K562 (cell line): Measurements from ENCODE around the gene MAPT. TPM values are rescaled to one million over a fixed set of nuclear protein-coding genes. Genes with fewer than 3 reads are reported as not detected.

Experiments
- ATAC-seq: fragments of 200-7000 bp; cut with Tn5 transposase; 3 replicates; pipeline ENCODE4 v1.9.1; 2020; ENCODE audit warnings: moderate library complexity
- BruUV-seq: library from RNA; stranded (reverse); fragments of 400-500 nt; replicated peaks from 2 replicates; lab custom pipeline; 2021; lab: Mats Ljungman, UMichigan
- CTCF ChIA-PET: fragments of 300-600 bp; formaldehyde crosslinking; extraction: SDS; loops from one replicate; lab custom pipeline; 2021; ENCODE audit warnings: low intra/inter-chr PET ratio; lab: Yijun Ruan, JAX
- POLR2A ChIA-PET: fragments of 300-600, 350-650 bp; sonication (Branson Sonifier 250); formaldehyde crosslinking; extraction: SDS; loops from one replicate; lab custom pipeline; 2021; ENCODE audit warnings: antibody characterized with exemption, inconsistent platforms; lab: Yijun Ruan, JAX
- DNase-seq, 4 experiments: peaks; one replicate each; pipeline versions ENCODE4 v3.0.0 to v3.0.0-alpha.2; 2011 to 2018; ENCODE audit warnings: low spot score in 3 of 4, mixed read lengths in 3 of 4; ENCODE audit errors: extremely low read depth in 1 of 4
- FAIRE-seq: peaks from 2 replicates; lab custom pipeline; 2011; peaks lifted over from hg19 to GRCh38; lab: Jason Lieb, UNC
- H2AFZ ChIP-seq: 2 replicates; pipeline ENCODE4 v1.6.0; 2011; ENCODE audit warnings: low read depth, low read length, control low read depth, inconsistent platforms
- H3K27ac ChIP-seq: fragments of 200-600 bp; 3 replicates; pipeline ENCODE4 v1.8.0; 2011; ENCODE audit warnings: low read depth, mild to moderate bottlenecking, control low read depth, inconsistent platforms, low read length, moderate library complexity, mixed read lengths; ENCODE audit errors: extremely low read depth
- H3K27me3 ChIP-seq, 2 experiments: fragments of 300-600 bp in 1 of 2; 2 replicates in 1 of 2; 3 replicates in 1 of 2; pipeline versions ENCODE4 v1.6.0 to v1.8.0; 2011; ENCODE audit warnings: inconsistent platforms in 2 of 2, low read length in 2 of 2, mild to moderate bottlenecking in 1 of 2, mixed read lengths in 1 of 2, moderate library complexity in 1 of 2; ENCODE audit not compliant: control insufficient read depth in 2 of 2, insufficient read depth in 2 of 2
- H3K36me3 ChIP-seq: fragments of 300-600 bp; 3 replicates; pipeline ENCODE4 v1.8.0; 2011; ENCODE audit warnings: mild to moderate bottlenecking, low read length, inconsistent platforms; ENCODE audit not compliant: control insufficient read depth, insufficient read depth
- H3K4me1 ChIP-seq, 2 experiments: fragments of 200-600 bp in 1 of 2; replicated peaks in 1 of 2; 2 replicates in 1 of 2; 3 replicates in 1 of 2; pipeline versions ENCODE4 v1.5.1 to v1.8.0; 2011; ENCODE audit warnings: inconsistent platforms in 2 of 2, low read length in 2 of 2, mild to moderate bottlenecking in 1 of 2, mixed read lengths in 1 of 2, moderate library complexity in 1 of 2; ENCODE audit not compliant: control insufficient read depth in 2 of 2, insufficient read depth in 2 of 2
- H3K4me2 ChIP-seq: 2 replicates; pipeline ENCODE4 v1.6.1; 2011; ENCODE audit warnings: low read length, control low read depth, inconsistent platforms, mixed read lengths; ENCODE audit not compliant: insufficient read depth
- H3K4me3 ChIP-seq: fragments of 200-600 bp; sonication (generic), shearing (Covaris generic); 2 replicates; pipeline ENCODE4 v1.5.1; 2016; ENCODE audit warnings: control low read depth, inconsistent platforms
- H3K79me2 ChIP-seq: fragments of 200-600 bp; 3 replicates; pipeline ENCODE4 v1.8.0; 2011; ENCODE audit warnings: low read length, inconsistent platforms; ENCODE audit not compliant: control insufficient read depth, insufficient read depth
- H3K9ac ChIP-seq, 2 experiments: 2 replicates each; pipeline versions ENCODE4 v1.6.0 to v1.6.1; 2011; ENCODE audit warnings: low read depth in 2 of 2, low read length in 2 of 2, control low read depth in 1 of 2, inconsistent platforms in 1 of 2, mild to moderate bottlenecking in 1 of 2, mixed read lengths in 1 of 2; ENCODE audit not compliant: insufficient read depth in 1 of 2
- H3K9me1 ChIP-seq: one replicate; pipeline ENCODE4 v1.6.0; 2011; ENCODE audit warnings: inconsistent platforms, mild to moderate bottlenecking, low read length, moderate library complexity; ENCODE audit not compliant: control insufficient read depth, insufficient read depth
- H3K9me3 ChIP-seq: replicated peaks from 2 replicates; pipeline ENCODE4 v1.5.1; 2011; ENCODE audit warnings: low read depth, low read length, inconsistent platforms; ENCODE audit not compliant: control insufficient read depth, insufficient read depth
- H4K20me1 ChIP-seq: replicated peaks from 2 replicates; pipeline ENCODE4 v1.6.1; 2011; ENCODE audit warnings: low read length, inconsistent platforms, mixed read lengths; ENCODE audit not compliant: control insufficient read depth, insufficient read depth
- BCLAF1 ChIP-seq, 2 experiments: fragments of 450-650 bp in 1 of 2; IDR thresholded peaks; 2 replicates each; pipeline ENCODE4 v1.6.1; 2011 to 2017; ENCODE audit warnings: low read depth in 2 of 2, antibody characterized with exemption in 1 of 2, borderline replicate concordance in 1 of 2, low read length in 1 of 2, mild to moderate bottlenecking in 1 of 2, mixed read lengths in 1 of 2; ENCODE audit not compliant: control insufficient read depth in 1 of 2
- EZH2 ChIP-seq: IDR thresholded peaks from 2 replicates; pipeline ENCODE4 v1.6.1; 2012; ENCODE audit warnings: low read depth, mild to moderate bottlenecking, inconsistent platforms, low read length, borderline replicate concordance
- FOXA3 ChIP-seq, 2 experiments: fragments of 450-650 bp in 1 of 2; sonication (generic) in 1 of 2; formaldehyde crosslinking; IDR thresholded peaks in 1 of 2; conservative IDR thresholded peaks in 1 of 2; 2 replicates each; pipeline versions ENCODE4 v1.4.0 to v1.8.0; 2020 to 2022; ENCODE audit warnings: mild to moderate bottlenecking in 2 of 2, missing genetic modification reagents in 1 of 2
- FOXP4 ChIP-seq: sonication (generic); formaldehyde crosslinking; IDR thresholded peaks from 2 replicates; pipeline ENCODE4 v1.8.0; 2022; ENCODE audit warnings: mild to moderate bottlenecking, missing genetic modification reagents, borderline replicate concordance
- HIVEP1 ChIP-seq: fragments of 250-450 bp; sonication (Bioruptor Pico); IDR thresholded peaks from 2 replicates; pipeline ENCODE4 v1.4.0; 2020; ENCODE audit warnings: mild to moderate bottlenecking
- IRF1 ChIP-seq: sonication (generic); formaldehyde crosslinking; IDR thresholded peaks from 2 replicates; pipeline ENCODE4 v1.8.0; 2022; ENCODE audit warnings: missing genetic modification reagents, mild to moderate bottlenecking, borderline replicate concordance
- MYC ChIP-seq, 2 experiments: fragments of 250-450 bp in 1 of 2; sonication (Bioruptor Pico) in 1 of 2; IDR thresholded peaks; 2 replicates each; pipeline versions ENCODE4 v1.5.1 to v1.6.1; 2012 to 2021; ENCODE audit warnings: low read depth in 2 of 2, borderline replicate concordance in 1 of 2, improper control_type of control experiment in 1 of 2, low read length in 1 of 2, mild to moderate bottlenecking in 1 of 2, moderate library complexity in 1 of 2
- RFX7 ChIP-seq: fragments of 250-450 bp; sonication (Bioruptor Pico); IDR thresholded peaks from 2 replicates; pipeline ENCODE4 v1.5.1; 2021; ENCODE audit warnings: mild to moderate bottlenecking
- TRIM28 ChIP-seq: fragments of 450-650 bp; IDR thresholded peaks from 2 replicates; pipeline ENCODE4 v1.6.1; 2017
- VEZF1 ChIP-seq: fragments of 200-800 bp; sonication (Bioruptor generic); IDR thresholded peaks from 2 replicates; pipeline ENCODE4 v1.6.1; 2017; ENCODE audit warnings: missing genetic modification characterization, missing compliant biosample characterization
- ZFP91 ChIP-seq: sonication (generic); formaldehyde crosslinking; IDR thresholded peaks from 2 replicates; pipeline ENCODE4 v1.8.0; 2022; ENCODE audit warnings: mild to moderate bottlenecking, missing genetic modification reagents
- whole genome bisulfite sequencing: fragments of 100-300 bp; shearing (Covaris generic); methylation state at CpG from one replicate; pipeline ENCODE4 v1.1.6; 2016; ENCODE audit warnings: low coverage, mixed read lengths; ENCODE audit not compliant: insufficient coverage; ENCODE audit errors: missing lambda C conversion rate; 5-methylcytosine and 5-hydroxymethylcytosine counted together
- in situ Hi-C: fragments of 300-500 bp; cut with MboI; formaldehyde crosslinking; loops from 4 replicates; pipeline ENCODE4 v1.15.0; 2018; ENCODE audit warnings: inconsistent platforms, mixed read lengths
- intact Hi-C: fragments of 100-400 bp; cut with micrococcal nuclease; formaldehyde crosslinking; loops from 2 replicates; pipeline ENCODE4 v1.14.2; 2022
- polyA plus RNA-seq, 8 experiments: library from polyadenylated mRNA; depleted of rRNA in 4 of 8; stranded (reverse) in 5 of 8; unstranded in 3 of 8; fragments of >200 nt; fragmentation: Nextera tagmentation in 2 of 8; fragmentation: Illumina TruSeq in 1 of 8; extraction: Ambion mirVana in 2 of 8; extraction: Trizol in 1 of 8; gene quantifications; 2 replicates each; pipeline versions ENCODE4 v1.2.1 to v1.2.3, GENCODE V29; 2011 to 2014; ENCODE audit warnings: inconsistent platforms in 1 of 8, missing spikeins in 1 of 8
- total RNA-seq, 7 experiments: library from RNA; depleted of rRNA in 6 of 7; stranded (reverse); fragments of >200 nt in 6 of 7; fragmentation: Illumina TruSeq in 2 of 7; extraction: Trizol in 2 of 7; gene quantifications; 2 replicates each; pipeline versions ENCODE4 v1.2.1 to v1.2.3, GENCODE V29; 2011 to 2021; ENCODE audit warnings: low replicate concordance in 1 of 7

Gene MAPT
- total and polyA plus RNA-seq, 9 of the 15 experiments (the other 6 are each of a cell fraction or from before 2014, with no cell fraction given) = 0.04 to 1.1 (median 0.36) TPM

GRCh38 chr17:46031920-46032319 is 137.6 kb downstream of the MAPT start:
- peaks cover 91% of the 10 kb centered on the region for H3K36me3 ChIP-seq
- 87% methylated on average over 8 of the region's 8 CpGs for WGBS
- CTCF ChIA-PET = interaction anchor here (0.8 kb wide), 1 partner anchor 162 kb away, joined by 3 read pairs; no protein-coding TSS in a partner anchor
- no peak for TF ChIP-seq FOXP4 (CRISPR knock-in tag)
- TF ChIP-seq FOXA3 (CRISPR knock-in tag; conservative IDR thresholded peaks at IDR 0.05 in 1 of 2, IDR thresholded peaks at IDR 0.05 in 1 of 2) = no peak
- TF ChIP-seq BCLAF1 (IDR thresholded peaks at IDR 0.05; ENCODE audit: borderline replicate concordance in 1 of 2, control insufficient read depth in 1 of 2, low read depth in 2 of 2, low read length in 1 of 2) = no peak
- TF ChIP-seq VEZF1 (CRISPR knock-in tag) = no peak
- no peak for TF ChIP-seq TRIM28
- no peak for TF ChIP-seq EZH2
- no peak for TF ChIP-seq HIVEP1 (CRISPR knock-in tag)
- TF ChIP-seq RFX7 = no peak
- no peak for TF ChIP-seq MYC (IDR thresholded peaks at IDR 0.05; ENCODE audit: low read depth, low read length)
- no peak for TF ChIP-seq MYC (CRISPR knock-in tag; IDR thresholded peaks at IDR 0.05; ENCODE audit: borderline replicate concordance, low read depth)
- TF ChIP-seq ZFP91 (CRISPR knock-in tag) = no peak
- TF ChIP-seq IRF1 = no peak

More at GRCh38 chr17:46031920-46032319, 137.6 kb downstream of the MAPT start:
- no peaks in the 10 kb centered on the region for H3K27me3 ChIP-seq
- POLR2A ChIA-PET = interaction anchor here (1.1 to 1.2 kb wide), 2 partner anchors 18 to 45 kb away, joined by 3 read pairs; no protein-coding TSS in a partner anchor
- peaks cover 0 to 3% of the 10 kb centered on the region in 2 experiments; a peak in 2 of 5 replicates for H3K4me1 ChIP-seq
- BruUV-seq = no TSS peak
- intact Hi-C loops = no loop called here
- no peaks in the 10 kb centered on the region for H3K9me1 ChIP-seq
- in situ Hi-C loops = no loop called here
- no peak overlapping the region for H3K4me3 ChIP-seq
- no peak overlapping the region for H2AFZ ChIP-seq
- no peaks in the 10 kb centered on the region for H3K79me2 ChIP-seq
- H3K4me2 ChIP-seq = no peak overlapping the region
- H3K27ac ChIP-seq = no peak overlapping the region
- ATAC-seq (no peak), DNase-seq (no peak), FAIRE-seq (no peak)
- H3K9me3 ChIP-seq = no peaks in the 10 kb centered on the region
- H3K9ac ChIP-seq = no peak overlapping the region
- H4K20me1 ChIP-seq = no peaks in the 10 kb centered on the region
